NCI-H526 treated with DMSO at 0.1 percent for 48 hours (cell line): ENCODE results near the gene CAPN9.
A peak's percentile ranks its signal among the peaks of the same experiment; 100 is the strongest.

Experiments
- DNase-seq: peaks from one replicate; lab custom pipeline; 2025; lab: John Stamatoyannopoulos, UW

The CAPN9 gene

GRCh38 chr1:230768903-230769570, 21.8 kb downstream of the CAPN9 start:
- DNase-seq, result no peak

GRCh38 chr1:230770317-230770716, 23.1 kb downstream of the CAPN9 start:
- DNase-seq, result no peak

GRCh38 chr1:230771773-230772354, 24.7 kb downstream of the CAPN9 start:
- no peak for DNase-seq

- DNase-seq, result peak; percentile 6
Observed at GRCh38 chr1:230772457-230773395, 25.5 kb downstream of the CAPN9 start.

- DNase-seq, result no peak
Observed at GRCh38 chr1:230773396-230774033, 26.3 kb downstream of the CAPN9 start.

- no peak for DNase-seq
Observed at GRCh38 chr1:230778916-230779590, 31.9 kb downstream of the CAPN9 start.

GRCh38 chr1:230781131-230781530, 33.9 kb downstream of the CAPN9 start:
- DNase-seq, result no peak

GRCh38 chr1:230781594-230781993, 34.4 kb downstream of the CAPN9 start:
- no peak for DNase-seq

GRCh38 chr1:230784163-230784562, 37.0 kb downstream of the CAPN9 start:
- DNase-seq, result no peak

GRCh38 chr1:230785636-230786384, 38.6 kb downstream of the CAPN9 start:
- no peak for DNase-seq

- DNase-seq, result no peak
Observed at GRCh38 chr1:230786385-230786753, 39.2 kb downstream of the CAPN9 start.

- no peak for DNase-seq
Observed at GRCh38 chr1:230787471-230787870, 40.3 kb downstream of the CAPN9 start.

- no peak for DNase-seq
Observed at GRCh38 chr1:230788561-230789275, 41.5 kb downstream of the CAPN9 start.

GRCh38 chr1:230790026-230790425, 42.8 kb downstream of the CAPN9 start:
- no peak for DNase-seq

GRCh38 chr1:230791986-230792564, 44.9 kb downstream of the CAPN9 start:
- DNase-seq, result no peak

GRCh38 chr1:230792691-230793462, 45.7 kb downstream of the CAPN9 start:
- no peak for DNase-seq

- no peak for DNase-seq
Observed at GRCh38 chr1:230793463-230793745, 46.2 kb downstream of the CAPN9 start.

GRCh38 chr1:230794431-230794830, 47.2 kb downstream of the CAPN9 start:
- no peak for DNase-seq

- no peak for DNase-seq
Observed at GRCh38 chr1:230794871-230795605, 47.9 kb downstream of the CAPN9 start.
